Pons (tissue), 1 donor: ENCODE data around the gene KCNG1.

Source experiments
- DNase-seq: peaks from one replicate; pipeline ENCODE4 v3.0.0-alpha.2; 2016; ENCODE audit warnings: low spot score

KCNG1 gene

DNA sequence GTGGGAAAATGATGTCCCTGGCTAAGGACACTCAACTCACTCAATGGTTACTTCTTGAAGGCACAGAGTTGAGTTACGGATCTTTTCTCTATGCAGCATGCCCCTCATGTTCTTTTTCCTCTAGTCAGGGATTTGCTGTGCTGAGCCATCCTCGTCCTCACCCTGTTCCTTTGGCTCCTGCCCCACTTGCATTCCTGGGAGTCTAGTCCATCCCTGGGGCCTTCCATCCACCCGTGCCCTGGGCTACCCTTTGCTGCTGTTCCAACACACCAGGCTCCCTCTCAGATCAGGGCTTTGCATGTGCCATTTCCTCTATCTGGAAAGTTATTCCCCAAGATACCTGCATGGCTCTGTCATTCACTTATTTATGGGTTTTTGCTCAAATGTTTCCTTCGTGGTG lies 13.3 kb upstream of the KCNG1 start:
- DNase-seq, result no peak

DNA sequence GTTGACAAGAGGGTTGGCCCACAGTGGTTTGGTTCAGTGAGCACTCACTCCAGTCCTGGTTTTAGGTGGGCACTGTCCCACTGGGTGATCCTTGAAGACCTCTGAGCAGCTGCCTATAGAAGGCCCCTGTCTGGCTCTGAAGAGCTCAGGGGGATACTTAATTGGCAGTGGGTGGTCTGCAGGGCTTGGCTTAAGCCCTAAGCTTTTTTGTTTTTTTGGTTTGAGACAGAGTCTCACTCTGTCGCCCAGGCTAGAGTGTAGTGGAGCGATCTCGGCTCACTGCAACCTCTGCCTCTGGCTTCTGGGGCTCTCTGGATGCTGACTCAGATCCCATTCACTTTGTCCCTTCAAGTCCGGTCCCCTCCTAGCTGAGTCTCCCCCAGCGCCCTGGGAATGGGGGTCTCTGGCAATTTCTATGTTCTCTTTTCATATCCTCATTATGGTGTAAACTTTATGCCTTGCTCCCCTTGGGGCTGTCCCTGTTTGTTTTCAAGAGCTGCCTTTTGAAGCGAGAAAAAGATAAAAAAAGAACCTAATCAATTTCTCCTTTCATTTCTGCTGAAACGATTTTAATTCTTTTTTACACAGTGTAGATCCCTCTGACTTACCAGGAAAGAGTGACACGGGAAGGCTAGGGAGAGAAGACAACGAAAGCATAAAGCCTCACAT lies 12.2 kb upstream of the KCNG1 start:
- no peak for DNase-seq

DNA sequence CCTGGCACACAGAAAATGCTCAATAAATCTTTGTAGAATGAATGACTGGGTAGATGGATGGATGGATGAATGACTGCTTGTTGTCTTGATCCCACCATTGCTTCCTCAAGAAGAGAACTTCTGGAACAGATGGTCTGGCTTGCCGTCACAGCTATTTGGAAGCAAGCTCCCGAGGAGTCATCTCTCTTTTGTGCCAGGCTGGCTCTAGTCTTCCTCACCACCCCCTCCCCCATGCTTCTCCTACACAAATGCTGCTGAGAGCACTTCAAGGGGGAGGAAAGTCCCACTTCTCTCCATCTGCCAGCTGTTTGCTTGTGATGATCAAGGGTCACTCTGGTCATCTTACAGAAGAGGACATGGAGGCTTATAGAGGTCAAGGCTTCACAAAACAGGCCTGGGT lies 11.6 kb upstream of the KCNG1 start:
- no peak for DNase-seq

DNA sequence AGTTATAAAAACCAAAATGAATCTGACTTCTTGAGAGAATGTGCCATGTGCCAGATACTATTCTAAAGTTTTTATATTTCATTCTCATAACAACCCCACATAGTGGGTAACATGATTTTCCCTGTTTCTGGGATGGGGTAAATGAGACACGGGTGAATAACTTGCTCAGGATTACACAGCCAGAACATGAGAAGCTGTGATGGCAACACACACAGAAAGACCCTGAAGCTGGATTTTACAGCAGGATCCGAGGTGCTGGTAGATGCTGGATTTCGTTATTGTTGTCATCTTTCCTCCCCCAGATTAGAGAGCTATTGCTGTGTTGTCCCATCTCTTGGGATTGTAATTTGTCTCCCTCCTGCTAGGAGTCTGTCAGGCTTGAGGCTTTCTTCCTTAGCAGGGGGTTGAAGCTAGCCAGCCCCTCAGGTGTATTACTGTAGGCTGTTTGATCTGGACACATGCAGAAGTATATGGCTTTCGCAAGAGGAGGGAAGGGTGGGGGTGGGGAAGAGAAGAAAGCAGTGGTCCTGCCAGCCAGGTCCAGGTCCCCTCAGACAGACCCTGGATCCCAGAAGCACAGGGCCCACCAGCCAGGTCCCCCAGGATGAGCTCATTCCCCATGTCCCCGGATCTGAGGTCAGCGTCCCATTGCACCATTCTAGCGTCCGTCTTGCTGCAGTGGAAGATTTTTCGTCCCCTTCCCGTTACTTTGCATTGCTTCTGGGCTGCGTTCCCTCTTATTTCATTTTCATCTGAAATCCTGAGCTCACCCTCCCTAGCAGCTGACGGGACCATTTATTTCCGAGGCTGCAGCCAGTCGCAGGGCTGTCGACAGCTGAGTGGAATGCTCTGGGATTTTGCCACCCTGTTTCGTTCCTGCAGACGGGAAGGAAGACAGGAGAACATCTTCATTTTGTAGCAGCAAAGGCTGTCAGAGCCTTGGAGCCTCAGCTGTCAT lies 7.3 kb upstream of the KCNG1 start:
- DNase-seq, result no peak

DNA sequence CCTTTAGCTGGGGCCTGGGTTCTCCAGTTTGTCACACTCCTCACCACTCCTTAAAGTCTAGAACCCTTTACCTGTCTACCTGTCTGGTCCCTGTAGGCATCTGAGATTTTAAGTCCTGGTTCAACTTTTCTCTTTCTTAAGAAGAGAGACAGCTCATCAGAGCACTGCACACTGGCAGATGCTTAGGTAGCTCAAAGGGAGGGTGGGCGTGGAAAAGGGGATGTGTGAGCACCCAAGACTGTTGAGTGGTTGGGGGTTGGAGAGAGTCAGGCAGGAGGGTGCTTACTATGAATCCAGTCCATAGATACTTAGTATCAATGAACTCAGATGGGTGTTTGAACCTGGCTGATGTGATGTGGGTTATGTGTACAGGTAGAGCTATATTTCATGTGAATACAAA lies 6.6 kb upstream of the KCNG1 start:
- DNase-seq, result no peak

DNA sequence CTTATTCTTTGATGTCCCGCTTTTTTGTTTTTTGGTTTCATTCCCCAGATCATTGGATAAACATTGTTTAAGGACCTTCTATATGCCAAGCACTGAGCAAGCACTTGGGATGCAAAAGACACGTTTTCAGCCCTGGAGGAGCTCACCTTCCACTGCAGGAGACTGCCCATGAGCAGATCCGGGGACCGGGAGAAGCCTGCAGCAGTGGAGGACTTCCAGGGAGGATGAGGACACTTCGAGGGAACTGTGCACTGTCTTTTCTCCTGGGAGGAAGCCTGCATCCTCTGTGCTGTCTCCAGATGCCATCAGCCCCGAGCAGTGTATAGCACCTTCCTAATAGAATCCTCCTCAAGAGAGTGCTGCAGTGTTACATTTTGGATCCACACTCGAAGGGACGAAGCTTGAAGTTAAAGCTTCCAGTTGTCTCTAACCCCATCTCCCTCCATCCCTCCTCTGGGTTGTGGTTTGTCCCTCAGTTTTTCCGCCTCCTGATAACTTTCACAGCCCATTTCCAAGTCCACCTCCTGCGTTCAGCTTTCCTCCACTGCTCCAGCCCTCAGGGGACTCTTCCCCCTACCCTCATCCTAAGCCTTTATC lies 5.8 kb upstream of the KCNG1 start:
- DNase-seq, result no peak

DNA sequence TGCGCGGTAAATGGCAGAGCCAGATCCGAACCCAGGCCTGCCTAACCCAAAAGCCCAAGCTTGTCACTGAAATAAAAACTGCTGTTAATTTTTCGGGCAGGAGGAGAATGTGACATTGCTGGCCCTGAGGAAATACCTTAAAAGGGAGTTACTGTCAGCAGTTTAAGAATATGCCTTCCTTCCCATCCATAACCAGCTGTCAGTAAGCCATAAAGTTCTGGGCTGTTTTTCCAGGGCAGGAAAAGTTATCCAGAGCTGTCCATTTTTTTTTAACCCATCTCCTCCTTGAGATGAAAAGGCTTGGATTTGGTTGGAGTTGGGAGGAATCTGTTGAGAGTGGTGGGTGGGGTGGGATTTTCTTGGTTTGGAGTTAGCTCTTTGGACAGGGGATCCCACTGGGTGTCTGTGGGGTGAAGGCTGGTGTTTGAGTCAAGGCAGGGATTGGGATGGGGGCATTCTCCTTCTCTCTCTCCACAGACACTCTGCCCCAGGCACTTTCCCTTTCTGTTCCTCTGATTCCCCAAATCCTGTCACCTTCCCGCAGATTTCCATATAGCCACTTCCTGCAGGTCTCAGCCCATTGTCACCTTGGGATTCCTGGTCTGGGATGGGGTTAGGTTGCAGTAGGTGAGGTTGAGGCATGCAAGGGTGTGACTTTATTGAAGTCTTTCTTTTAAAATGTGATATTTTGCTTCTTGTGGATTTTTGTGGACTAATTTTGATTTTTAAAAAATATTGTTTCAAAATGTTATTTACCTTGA lies 4.3 kb upstream of the KCNG1 start:
- DNase-seq, result no peak

DNA sequence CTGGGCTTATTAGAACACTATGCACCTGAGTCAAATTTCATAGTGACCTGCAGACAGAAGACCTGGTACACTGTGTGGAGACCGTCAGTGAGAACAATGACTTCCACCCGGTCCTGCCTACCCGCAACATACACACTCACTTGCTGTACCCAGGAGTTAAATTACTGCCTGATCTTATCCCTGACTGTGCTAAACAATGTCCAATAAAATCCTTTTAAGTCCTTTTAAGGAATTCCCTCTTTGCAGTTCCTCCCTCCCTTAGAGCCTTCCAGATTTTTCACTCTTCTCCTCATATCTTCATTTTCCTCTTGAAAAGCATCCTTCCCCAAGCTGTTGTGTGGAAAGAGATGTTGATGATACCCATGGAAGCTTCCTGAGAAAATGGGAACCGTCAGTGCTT lies 3.4 kb upstream of the KCNG1 start:
- DNase-seq, result no peak

DNA sequence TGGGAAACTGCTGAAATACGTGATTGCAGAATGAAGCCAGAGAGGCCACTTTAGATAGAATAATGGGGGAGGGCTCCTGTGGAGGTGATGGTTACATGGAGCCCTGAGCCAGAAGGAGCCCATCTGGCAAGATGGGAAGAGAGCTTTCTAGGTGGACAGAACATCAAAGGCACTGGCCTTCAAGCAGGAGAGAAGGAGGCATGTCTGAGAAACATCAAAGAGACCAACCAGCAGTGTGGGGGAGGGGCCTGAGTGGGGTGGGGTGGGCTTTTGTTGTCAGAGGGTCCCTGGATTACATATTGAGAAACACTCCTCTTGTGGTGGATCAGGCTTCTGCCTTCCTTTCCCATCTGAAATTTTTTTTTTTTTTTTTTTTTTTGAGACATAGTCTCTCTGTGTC lies 1.9 kb upstream of the KCNG1 start:
- no peak for DNase-seq

DNA sequence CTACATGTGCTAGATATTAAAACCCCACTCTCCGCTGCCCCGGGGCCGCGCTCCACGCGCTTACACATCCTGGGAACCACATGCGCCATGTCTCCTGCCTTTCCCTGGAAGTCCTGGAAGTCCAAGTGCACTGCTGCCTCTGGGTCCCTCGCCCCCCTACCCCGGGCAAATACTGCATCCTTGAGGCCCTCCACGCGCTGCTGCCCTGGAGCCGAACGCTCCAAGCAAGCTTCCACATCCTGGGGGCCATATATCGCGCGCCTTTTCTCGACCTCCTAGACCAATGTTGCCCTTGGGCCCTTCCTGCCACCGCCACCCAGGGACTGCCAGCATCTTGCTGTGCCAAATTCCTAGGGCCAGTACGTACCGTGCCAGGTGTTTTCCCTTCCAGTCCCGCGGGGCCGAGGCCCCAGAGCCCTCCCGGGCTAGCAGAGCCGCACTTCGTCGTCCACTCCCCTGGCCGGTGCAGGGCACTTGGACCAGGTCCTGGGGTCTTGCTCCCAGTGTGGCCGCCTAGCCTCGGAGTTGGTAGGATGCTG lies 779 bp upstream of the KCNG1 start:
- DNase-seq, result no peak

DNA sequence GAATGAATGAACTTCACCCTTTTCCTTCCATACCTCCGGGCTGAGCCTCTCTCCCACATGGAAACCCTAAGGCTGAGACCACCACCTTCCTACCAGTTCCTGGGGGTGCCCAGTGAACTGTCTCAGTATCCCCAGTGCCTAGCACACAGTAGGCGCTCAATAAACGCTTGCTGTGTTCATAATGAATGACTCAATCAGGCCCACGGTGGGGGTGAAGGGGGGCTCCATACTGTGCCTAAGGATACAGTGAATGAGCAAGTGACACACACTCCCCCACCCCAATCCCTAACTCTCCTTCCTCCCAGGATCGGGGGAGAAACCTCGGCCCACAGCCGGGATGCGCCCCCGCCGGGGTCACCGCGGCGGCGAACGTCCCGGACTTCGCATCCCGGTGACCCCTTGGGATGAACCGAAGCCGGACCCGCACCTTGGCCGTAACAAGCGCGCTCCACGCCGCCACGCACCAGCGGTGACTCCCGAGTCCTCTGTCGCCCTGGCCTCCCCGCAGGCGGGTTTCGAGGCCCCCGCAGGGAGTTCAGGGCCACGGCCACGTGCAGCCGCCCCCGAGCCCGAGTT lies 592 bp downstream of the KCNG1 start:
- no peak for DNase-seq

DNA sequence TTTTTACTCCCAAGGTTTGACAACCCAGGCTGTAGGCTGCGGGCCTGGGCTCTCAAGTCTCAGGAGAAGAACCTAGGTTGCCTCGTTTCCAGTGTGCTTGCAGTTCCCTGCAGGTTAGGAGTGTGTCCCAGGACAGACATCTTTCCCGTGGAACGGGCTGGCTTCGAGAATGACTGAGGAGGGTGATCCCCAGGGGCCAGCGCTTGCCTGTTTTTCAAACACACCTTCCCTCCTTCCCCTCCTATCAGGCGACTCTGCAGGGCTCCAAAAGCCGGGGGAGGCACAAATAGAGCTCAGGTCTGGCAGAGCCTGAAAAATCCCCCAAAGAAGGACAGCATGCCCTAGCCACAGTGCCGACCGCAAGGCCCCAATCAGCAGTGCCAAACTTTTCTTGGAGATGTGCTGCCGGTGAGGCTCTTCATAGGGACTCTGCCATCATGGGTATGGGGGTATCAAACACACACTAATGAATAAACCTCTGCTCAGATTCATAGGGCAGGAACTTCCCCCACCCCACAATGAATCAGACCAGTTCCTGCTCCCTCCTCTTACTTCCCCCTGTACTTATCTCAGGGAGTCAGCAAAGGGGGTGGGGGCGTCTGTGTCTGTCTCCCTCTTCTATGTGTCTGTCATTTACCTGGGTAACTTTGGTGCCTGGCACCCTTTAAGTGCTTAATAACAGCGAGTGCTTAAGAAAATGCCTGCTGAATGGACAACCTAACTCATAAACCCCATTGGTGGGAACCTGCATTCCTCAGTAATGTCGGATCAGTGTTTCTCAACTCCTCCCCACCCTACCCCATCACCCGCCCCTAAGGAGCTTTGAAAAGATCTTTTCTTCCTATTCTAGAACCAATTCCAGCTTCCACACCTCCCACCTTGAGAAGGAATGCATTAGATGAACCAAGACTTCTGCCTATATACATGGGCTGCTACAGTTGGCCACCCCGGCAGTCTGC lies 1.6 kb downstream of the KCNG1 start:
- DNase-seq, result no peak

DNA sequence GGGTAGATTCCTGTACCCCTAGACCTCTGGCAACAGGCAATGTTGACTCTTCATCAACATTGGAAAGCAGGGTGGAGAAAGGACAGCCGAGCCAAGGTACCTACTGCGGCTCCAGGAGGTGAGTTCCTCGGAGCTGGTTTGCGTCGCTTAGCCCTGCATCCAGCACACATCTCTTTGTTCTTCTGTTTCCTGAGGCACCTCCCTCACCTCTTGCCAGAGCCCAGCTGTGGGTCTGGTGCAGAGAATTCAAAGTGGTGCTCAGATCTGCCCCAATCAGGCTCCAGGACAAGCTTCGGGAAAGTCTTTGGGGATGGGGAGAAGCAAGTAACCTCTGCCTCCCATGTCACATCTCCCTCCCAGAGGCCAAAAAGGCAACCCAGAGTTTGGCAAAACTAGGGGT lies 2.2 kb downstream of the KCNG1 start:
- no peak for DNase-seq

DNA sequence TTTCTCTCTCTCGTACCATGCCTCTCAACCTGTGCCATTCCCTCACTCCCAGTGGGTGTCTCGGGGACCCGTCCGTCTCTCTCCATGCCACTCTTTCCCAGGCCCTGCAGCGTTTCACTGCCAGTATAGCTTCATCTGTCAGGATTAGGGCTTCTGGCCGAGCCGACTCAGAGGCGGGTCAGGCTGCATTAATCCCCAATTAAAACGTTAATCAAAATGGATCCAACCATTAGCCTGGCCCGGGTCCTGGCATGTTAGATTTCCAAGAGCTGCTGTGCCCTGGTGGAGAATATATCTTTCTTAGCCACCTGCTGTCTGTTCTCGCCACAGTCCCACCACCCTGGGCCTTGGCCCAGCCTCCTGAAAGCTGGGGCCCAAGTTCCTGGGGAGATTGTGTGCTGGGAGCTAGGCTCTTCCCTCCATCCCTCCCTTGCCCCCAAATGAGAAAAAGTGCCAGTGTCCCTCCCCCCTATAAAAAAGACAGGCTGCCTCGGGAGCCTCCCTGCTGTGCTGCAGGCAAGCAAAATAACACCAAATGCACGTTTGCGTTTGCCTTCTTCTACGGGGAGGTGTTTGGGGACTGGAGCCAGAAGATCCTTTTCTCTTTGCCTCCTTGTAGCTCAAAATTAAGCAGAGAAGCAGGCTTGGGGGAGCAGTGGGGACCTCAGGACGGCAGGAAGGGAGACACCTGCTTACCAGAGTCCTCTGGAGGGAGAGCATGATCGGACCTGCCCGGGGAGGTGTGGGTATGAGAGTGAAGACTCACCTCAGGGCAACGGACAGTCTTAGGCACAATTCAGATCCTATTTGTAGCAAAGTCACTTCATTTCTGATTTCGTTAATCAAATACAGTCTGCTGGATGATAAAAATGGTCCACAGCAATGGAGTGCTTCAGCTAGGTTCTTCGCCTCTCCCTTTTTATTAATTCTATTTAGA lies 3.0 kb downstream of the KCNG1 start:
- no peak for DNase-seq

DNA sequence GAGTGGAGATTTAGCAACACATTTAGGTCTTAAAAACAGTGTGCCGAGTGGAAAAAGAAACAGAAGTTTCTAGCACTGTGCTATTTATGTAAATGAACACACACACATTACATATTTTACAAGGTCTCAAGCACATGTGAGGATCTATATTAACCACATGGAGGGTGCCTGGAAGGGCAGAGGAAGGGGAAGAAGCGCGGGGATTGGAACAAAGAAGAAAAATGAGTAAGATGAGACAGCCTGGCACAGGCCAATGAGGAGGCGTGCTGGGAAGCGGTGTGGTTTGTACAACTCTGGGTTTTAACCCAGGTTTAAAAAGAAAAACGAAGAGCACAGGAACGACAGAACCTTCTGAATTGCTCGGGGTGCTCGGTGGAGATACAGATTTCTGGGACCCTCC lies 5.7 kb downstream of the KCNG1 start:
- no peak for DNase-seq

DNA sequence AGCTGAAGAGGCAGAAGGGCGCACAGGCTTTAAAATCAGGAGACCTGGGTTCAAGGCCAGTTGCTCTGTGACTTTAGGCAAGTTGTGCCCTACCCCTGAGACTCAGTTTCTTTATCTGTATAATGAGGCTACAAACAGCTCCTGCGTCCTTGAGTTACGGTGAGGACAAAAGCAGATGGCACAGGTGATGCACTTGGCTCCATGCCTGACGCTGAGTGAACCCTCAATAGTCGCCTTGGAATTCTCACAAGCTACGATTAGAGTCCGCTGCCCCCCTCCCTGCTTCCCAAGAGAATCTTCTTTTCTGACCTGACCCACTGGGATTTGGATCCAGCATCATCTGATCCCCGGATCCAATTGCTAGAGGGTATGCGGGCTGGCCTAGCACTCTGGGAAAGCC lies 6.4 kb downstream of the KCNG1 start:
- no peak for DNase-seq

DNA sequence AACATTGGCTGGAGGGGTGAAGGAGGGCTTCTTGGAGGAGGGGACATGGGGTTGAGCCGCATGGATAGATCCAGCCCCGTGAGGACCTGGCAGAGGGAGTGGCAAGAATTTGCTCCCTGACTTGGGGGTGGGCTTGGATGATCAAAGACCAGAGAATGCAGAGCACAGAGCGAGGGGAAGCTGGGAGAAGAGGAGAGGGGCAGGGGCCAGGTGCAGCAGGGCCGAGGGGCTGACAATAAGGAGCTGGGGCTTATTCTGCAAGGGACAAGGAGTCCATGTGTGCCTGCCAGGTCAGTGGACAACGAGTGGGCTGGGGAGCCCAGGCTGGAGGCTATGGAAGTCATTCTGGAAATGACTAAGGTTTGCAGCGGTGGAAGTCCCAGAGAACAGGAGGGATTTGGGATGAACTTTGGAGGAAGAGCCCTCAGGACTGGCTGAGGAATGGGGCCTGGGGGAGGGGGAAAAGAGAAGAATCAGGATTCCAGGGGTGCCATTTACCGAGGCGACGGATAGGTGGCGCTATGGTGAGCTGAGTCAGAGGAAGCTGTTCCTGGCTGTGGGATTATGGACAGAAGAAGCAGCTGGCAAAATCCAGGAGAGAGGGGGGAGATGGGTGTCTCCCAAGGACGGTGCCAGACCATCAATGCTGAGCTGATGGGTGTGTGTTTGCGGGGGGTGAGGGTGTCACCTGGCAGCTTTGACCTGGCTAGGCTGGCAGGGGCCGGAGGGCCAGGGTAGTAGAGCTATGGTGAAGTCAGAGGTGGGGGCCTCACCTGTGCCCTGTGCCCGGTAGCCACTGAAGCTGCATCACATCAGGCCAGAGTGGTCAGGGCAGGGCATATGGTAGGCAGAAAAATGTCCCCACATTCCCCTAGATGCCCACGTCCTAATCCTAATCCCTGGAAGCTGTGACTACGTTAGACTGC lies 7.8 kb downstream of the KCNG1 start:
- no peak for DNase-seq

DNA sequence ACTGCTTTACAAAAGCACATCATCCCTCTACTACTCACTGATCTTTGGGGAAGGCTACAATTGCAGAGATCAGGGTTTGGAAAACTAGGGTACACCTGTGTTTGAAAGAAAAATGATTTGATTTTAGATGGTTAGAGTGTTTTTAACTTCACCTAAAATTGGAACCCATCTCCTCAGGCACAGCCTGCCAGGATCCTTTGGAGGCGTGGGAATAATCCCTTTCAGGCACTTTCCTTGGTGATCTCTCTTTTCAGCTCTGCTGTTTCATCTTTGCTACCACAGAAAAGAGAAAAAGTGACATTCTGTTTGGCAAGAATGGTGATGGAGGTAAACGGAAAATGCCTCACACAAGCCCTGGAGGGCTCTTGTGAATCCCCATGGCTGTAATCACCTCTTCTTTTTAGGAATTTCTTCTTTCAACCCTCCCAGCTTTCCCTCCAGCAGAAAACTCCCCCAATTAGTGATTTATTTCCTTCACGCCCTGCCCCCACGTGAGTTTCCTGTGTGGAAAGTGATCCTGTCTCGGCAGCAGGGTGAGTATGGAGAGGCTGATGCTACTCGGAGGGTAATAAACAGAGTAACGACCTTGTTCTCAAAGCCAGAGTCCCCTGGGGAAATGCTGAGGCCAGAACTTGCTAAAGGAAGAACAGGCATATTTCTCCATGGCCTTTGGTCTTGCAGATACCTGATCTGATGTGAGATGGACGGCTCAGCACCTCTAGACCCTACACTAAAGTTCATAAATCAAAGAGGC lies 9.2 kb downstream of the KCNG1 start:
- no peak for DNase-seq
